ENCODE measurements around the gene FAM131C.

- TF ChIP-seq CTCF (IDR thresholded peaks at IDR 0.05; ENCODE audit: insufficient read depth, low read length, poor library complexity, severe bottlenecking): no peak
- TF ChIP-seq EZH2phosphoT487 (conservative IDR thresholded peaks at IDR 0.05; ENCODE audit: low read length): no peak
These were observed 6.2 kb downstream of the FAM131C start for GRCh38 chr1:16067127-16067768.
